ENCODE results near the gene PHYHD1. TPM values are rescaled to one million over a fixed set of nuclear protein-coding genes. Genes with fewer than 3 reads are reported as not detected.

PHYHD1 gene
- total RNA-seq, 1 experiment from 2014 or later = not detected

- no peaks in the 10 kb centered on the region for H3K27me3 ChIP-seq (ENCODE audit: control insufficient read depth, insufficient read depth, low read length)
- H3K4me3 ChIP-seq (ENCODE audit: low read depth in 2 of 2, low read length in 2 of 2) = no peak overlapping the region
- H3K4me1 ChIP-seq (ENCODE audit: control insufficient read depth, insufficient read depth, low read length) = peaks cover 16% of the 10 kb centered on the region; the same call in 1 of the 2 replicates
- H3K36me3 ChIP-seq (ENCODE audit: control insufficient read depth, insufficient read depth, low read length) = no peaks in the 10 kb centered on the region
- ATAC-seq = 0 out of 2 replicates have a peak, but pooled peaks have one; percentile 10
- intact Hi-C loops (cut with micrococcal nuclease; ENCODE audit: unreplicated experiment) (no loop called here), in situ Hi-C loops (cut with HindIII; ENCODE audit: low pct_unique_long_range_greater_than_20kb, low sequenced_read_pairs) (no loop called here)
- ChIA-PET POLR2A (no interaction called here), CTCF (interaction anchor here (0.9 kb wide), 1 partner anchor 53 kb away, joined by 3 read pairs; no protein-coding TSS in a partner anchor)
- no peak for DNase-seq (ENCODE audit: low read depth, low spot score)
- TF ChIP-seq TCF7L2 (IDR thresholded peaks at IDR 0.05; ENCODE audit: low read depth, low read length) (no peak), SIN3A (IDR thresholded peaks at IDR 0.05; ENCODE audit: borderline replicate concordance, insufficient read depth, low read depth, low read length) (no peak), POLR2AphosphoS5 (IDR thresholded peaks at IDR 0.05; ENCODE audit: low read depth, low read length) (no peak)
- TF ChIP-seq, protein P1, sequence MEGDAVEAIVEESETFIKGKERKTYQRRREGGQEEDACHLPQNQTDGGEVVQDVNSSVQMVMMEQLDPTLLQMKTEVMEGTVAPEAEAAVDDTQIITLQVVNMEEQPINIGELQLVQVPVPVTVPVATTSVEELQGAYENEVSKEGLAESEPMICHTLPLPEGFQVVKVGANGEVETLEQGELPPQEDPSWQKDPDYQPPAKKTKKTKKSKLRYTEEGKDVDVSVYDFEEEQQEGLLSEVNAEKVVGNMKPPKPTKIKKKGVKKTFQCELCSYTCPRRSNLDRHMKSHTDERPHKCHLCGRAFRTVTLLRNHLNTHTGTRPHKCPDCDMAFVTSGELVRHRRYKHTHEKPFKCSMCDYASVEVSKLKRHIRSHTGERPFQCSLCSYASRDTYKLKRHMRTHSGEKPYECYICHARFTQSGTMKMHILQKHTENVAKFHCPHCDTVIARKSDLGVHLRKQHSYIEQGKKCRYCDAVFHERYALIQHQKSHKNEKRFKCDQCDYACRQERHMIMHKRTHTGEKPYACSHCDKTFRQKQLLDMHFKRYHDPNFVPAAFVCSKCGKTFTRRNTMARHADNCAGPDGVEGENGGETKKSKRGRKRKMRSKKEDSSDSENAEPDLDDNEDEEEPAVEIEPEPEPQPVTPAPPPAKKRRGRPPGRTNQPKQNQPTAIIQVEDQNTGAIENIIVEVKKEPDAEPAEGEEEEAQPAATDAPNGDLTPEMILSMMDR (IDR thresholded peaks at IDR 0.05) = no peak
- TF ChIP-seq, protein P2, sequence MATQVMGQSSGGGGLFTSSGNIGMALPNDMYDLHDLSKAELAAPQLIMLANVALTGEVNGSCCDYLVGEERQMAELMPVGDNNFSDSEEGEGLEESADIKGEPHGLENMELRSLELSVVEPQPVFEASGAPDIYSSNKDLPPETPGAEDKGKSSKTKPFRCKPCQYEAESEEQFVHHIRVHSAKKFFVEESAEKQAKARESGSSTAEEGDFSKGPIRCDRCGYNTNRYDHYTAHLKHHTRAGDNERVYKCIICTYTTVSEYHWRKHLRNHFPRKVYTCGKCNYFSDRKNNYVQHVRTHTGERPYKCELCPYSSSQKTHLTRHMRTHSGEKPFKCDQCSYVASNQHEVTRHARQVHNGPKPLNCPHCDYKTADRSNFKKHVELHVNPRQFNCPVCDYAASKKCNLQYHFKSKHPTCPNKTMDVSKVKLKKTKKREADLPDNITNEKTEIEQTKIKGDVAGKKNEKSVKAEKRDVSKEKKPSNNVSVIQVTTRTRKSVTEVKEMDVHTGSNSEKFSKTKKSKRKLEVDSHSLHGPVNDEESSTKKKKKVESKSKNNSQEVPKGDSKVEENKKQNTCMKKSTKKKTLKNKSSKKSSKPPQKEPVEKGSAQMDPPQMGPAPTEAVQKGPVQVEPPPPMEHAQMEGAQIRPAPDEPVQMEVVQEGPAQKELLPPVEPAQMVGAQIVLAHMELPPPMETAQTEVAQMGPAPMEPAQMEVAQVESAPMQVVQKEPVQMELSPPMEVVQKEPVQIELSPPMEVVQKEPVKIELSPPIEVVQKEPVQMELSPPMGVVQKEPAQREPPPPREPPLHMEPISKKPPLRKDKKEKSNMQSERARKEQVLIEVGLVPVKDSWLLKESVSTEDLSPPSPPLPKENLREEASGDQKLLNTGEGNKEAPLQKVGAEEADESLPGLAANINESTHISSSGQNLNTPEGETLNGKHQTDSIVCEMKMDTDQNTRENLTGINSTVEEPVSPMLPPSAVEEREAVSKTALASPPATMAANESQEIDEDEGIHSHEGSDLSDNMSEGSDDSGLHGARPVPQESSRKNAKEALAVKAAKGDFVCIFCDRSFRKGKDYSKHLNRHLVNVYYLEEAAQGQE (IDR thresholded peaks at IDR 0.05; ENCODE audit: insufficient read depth in 1 of 2, low read depth in 2 of 2, low read length in 1 of 2) = no peak
- H3K9me3 ChIP-seq (ENCODE audit: control insufficient read depth, insufficient read depth, low read depth, low read length) = no peaks in the 10 kb centered on the region
- no peak overlapping the region for H3K27ac ChIP-seq (ENCODE audit: low read length)
- BruUV-seq (replicated peaks) = no TSS peak
Measured at GRCh38 chr9:128916204-128916603, 4.6 kb upstream of the PHYHD1 start.

DNA sequence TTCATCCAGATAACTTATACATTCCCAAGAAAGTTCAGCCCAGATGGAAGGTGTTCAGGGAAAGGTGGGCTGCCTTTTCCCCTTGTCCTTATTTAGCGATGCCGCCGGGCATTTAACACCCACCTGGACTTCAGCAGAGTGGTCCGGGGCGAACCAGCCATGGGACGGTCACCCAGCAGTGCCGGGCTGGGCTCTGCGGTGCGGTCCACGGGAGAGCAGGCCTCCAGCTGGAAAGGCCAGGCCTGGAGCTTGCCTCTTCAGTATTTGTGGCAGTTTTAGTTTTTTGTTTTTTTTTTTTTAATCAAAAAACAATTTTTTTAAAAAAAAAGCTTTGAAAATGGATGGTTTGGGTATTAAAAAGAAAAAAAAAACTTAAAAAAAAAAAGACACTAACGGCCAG is 4.0 kb upstream of the PHYHD1 start:
- intact Hi-C loops (cut with micrococcal nuclease; ENCODE audit: unreplicated experiment) = no loop called here
- no peak overlapping the region for H3K27ac ChIP-seq (ENCODE audit: low read length)
- in situ Hi-C loops (cut with HindIII; ENCODE audit: low pct_unique_long_range_greater_than_20kb, low sequenced_read_pairs) = no loop called here

GRCh38 chr9:128917151-128917849 is 3.5 kb upstream of the PHYHD1 start:
- no peaks in the 10 kb centered on the region for H3K27me3 ChIP-seq (ENCODE audit: control insufficient read depth, insufficient read depth, low read length)
- ATAC-seq (no peak), DNase-seq (ENCODE audit: low read depth, low spot score) (no peak)
- no peak overlapping the region for H3K27ac ChIP-seq (ENCODE audit: low read length)
- BruUV-seq (replicated peaks) = no TSS peak
- H3K36me3 ChIP-seq (ENCODE audit: control insufficient read depth, insufficient read depth, low read length) = no peaks in the 10 kb centered on the region
- in situ Hi-C loops (cut with HindIII; ENCODE audit: low pct_unique_long_range_greater_than_20kb, low sequenced_read_pairs) = no loop called here
- TF ChIP-seq, protein P2 (IDR thresholded peaks at IDR 0.05; ENCODE audit: insufficient read depth in 1 of 2, low read depth in 2 of 2, low read length in 1 of 2) = no peak
- TF ChIP-seq POLR2AphosphoS5 (IDR thresholded peaks at IDR 0.05; ENCODE audit: low read depth, low read length) (no peak), TCF7L2 (IDR thresholded peaks at IDR 0.05; ENCODE audit: low read depth, low read length) (no peak), SIN3A (IDR thresholded peaks at IDR 0.05; ENCODE audit: borderline replicate concordance, insufficient read depth, low read depth, low read length) (no peak)
- TF ChIP-seq, protein P1 (IDR thresholded peaks at IDR 0.05) = no peak
- peaks cover 10% of the 10 kb centered on the region; the same call in 1 of the 2 replicates for H3K4me1 ChIP-seq (ENCODE audit: control insufficient read depth, insufficient read depth, low read length)
- ChIA-PET POLR2A (no interaction called here), CTCF (no interaction called here)
- no peak overlapping the region for H3K4me3 ChIP-seq (ENCODE audit: low read depth in 2 of 2, low read length in 2 of 2)
- H3K9me3 ChIP-seq (ENCODE audit: control insufficient read depth, insufficient read depth, low read depth, low read length) = no peaks in the 10 kb centered on the region
- intact Hi-C loops (cut with micrococcal nuclease; ENCODE audit: unreplicated experiment) = no loop called here

More for the DNA sequence above, 4.0 kb upstream of the PHYHD1 start:
- CTCF ChIA-PET = interaction anchor here (0.9 kb wide), 1 partner anchor 53 kb away, joined by 3 read pairs; no protein-coding TSS in a partner anchor
- BruUV-seq (replicated peaks) = no TSS peak
- TF ChIP-seq POLR2AphosphoS5 (IDR thresholded peaks at IDR 0.05; ENCODE audit: low read depth, low read length) = no peak
- TF ChIP-seq TCF7L2 (IDR thresholded peaks at IDR 0.05; ENCODE audit: low read depth, low read length) = no peak
- POLR2A ChIA-PET = no interaction called here
- Histone ChIP-seq H3K4me1 (ENCODE audit: control insufficient read depth, insufficient read depth, low read length) (peaks cover 12% of the 10 kb centered on the region; the same call in 1 of the 2 replicates), H3K36me3 (ENCODE audit: control insufficient read depth, insufficient read depth, low read length) (no peaks in the 10 kb centered on the region), H3K4me3 (ENCODE audit: low read depth in 2 of 2, low read length in 2 of 2) (no peak overlapping the region), H3K9me3 (ENCODE audit: control insufficient read depth, insufficient read depth, low read depth, low read length) (no peaks in the 10 kb centered on the region), H3K27me3 (ENCODE audit: control insufficient read depth, insufficient read depth, low read length) (no peaks in the 10 kb centered on the region)
- DNase-seq (ENCODE audit: low read depth, low spot score) (no peak), ATAC-seq (no peak)
